ENCODE results near the gene ZNF101. TPM values are rescaled to one million over a fixed set of nuclear protein-coding genes. Genes with fewer than 3 reads are reported as not detected.

ZNF101 gene
- total and polyA plus RNA-seq, 3 donors from 2014 or later: 9.2 to 15.6 (median 12.0) TPM

DNA sequence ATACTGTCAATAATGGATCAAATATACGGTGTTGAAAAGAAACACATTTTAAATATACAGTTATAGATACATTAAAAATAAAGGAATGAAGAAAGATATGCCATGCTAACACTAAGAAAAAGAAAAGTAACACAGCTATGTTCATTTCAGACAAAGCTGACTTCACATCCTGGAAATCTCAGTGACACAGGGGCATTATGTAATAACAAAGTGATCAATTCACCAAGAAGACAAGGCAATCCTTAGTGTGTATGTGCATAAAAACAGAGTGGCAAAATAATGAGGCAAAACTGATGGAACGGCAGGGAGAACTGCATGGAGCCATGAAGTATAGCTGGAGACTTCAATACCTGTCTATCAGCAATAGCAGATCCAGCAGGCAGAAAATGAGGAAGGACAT, 51.2 kb downstream of the ZNF101 start:
- H3K27me3 ChIP-seq: no peaks in the 10 kb centered on the region
- WGBS, 2 donors: 89 to 92% methylated on average over 2 of the region's 2 CpGs
- H3K27ac ChIP-seq: no peak overlapping the region
- H3K9me3 ChIP-seq: no peaks in the 10 kb centered on the region
- H3K4me3 ChIP-seq: no peak overlapping the region
- no peak for DNase-seq
- peaks cover 7% of the 10 kb centered on the region for H3K4me1 ChIP-seq
- intact Hi-C loops (cut with DNase I; ENCODE audit: low total_unique reads): no loop called here
- H3K36me3 ChIP-seq (ENCODE audit: low read depth, missing control alignments): no peaks in the 10 kb centered on the region
- TF ChIP-seq, protein P1, sequence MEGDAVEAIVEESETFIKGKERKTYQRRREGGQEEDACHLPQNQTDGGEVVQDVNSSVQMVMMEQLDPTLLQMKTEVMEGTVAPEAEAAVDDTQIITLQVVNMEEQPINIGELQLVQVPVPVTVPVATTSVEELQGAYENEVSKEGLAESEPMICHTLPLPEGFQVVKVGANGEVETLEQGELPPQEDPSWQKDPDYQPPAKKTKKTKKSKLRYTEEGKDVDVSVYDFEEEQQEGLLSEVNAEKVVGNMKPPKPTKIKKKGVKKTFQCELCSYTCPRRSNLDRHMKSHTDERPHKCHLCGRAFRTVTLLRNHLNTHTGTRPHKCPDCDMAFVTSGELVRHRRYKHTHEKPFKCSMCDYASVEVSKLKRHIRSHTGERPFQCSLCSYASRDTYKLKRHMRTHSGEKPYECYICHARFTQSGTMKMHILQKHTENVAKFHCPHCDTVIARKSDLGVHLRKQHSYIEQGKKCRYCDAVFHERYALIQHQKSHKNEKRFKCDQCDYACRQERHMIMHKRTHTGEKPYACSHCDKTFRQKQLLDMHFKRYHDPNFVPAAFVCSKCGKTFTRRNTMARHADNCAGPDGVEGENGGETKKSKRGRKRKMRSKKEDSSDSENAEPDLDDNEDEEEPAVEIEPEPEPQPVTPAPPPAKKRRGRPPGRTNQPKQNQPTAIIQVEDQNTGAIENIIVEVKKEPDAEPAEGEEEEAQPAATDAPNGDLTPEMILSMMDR (IDR thresholded peaks at IDR 0.05): no peak
- no peak for TF ChIP-seq POLR2A (IDR thresholded peaks at IDR 0.05)

DNA sequence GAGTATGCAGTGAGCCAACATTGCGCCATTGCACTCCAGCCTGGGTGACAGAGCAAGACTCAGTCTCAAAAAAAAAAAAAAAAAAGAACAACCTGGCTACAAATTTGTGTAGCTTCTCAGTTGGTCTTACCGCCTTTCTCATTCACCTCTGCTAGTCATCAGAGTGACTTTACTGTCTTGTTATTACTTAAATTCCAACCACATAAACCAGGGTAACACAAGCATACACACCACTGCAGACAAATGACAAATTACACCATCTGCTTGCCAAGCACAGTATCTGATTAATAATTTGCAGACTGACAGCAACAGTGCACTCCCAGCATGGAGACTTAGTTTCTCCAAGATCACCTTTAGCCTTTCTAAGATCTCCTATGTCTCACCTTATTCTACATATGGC, 53.3 kb downstream of the ZNF101 start:
- Histone ChIP-seq H3K36me3 (ENCODE audit: low read depth, missing control alignments) (no peaks in the 10 kb centered on the region), H3K27me3 (no peaks in the 10 kb centered on the region), H3K9me3 (no peaks in the 10 kb centered on the region), H3K4me3 (no peak overlapping the region), H3K4me1 (peaks cover 7% of the 10 kb centered on the region), H3K27ac (no peak overlapping the region)
- intact Hi-C loops (cut with DNase I; ENCODE audit: low total_unique reads): no loop called here
- TF ChIP-seq POLR2A (IDR thresholded peaks at IDR 0.05): no peak
- TF ChIP-seq, protein P1 (IDR thresholded peaks at IDR 0.05): no peak
- no peak for DNase-seq
- WGBS, 2 donors: 98 to 100% methylated on average over 2 of the region's 2 CpGs

DNA sequence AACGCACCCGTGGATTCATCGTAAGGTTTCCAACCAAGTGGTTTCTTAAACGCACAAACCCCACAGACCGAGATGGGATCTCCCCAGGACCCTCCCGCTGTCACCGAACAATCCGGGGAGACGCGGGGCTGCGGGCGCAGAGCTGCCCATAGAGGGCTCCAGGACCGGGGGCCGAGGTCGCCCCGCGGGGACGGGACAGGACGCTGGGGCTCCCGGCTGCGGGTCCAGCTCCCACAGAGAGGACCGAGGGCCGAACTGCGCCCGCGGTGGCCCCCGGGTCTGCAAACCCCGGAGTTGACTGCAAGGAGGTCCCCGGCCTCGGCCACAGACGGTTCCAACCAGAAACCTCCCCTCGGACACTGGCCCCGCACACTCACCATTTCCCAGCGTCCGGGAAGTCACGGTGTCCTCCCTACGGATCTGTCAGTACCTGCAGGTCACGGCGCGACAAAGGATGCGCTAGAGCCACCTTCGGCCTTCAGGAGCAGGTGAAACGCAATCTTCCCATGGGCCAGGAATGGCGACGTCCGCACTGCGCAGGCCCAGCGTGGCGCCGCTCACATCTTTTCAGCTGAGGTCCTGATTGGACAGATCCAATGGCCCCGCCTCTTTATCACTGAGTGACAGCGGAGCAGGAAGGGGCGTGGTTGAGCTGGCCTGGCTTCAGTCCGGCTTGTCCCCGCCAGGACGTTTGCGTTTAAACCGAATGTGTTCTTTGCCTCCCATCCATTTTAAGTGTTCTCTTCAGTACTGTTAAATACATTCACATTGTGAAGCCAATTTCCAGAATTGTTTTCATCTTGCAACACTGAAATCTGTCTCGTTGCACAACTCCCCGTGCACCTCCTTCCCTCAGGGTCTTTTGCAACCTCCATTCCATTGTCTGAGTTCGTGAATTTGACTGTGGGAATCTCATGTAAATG, 64.2 kb downstream of the ZNF101 start, which contains the start of gene ZNF14:
TSS of gene ZNF14 (minus strand) at position 534 of the 923 bp plus-strand sequence. CDS start at position 380, 154 bp downstream.
- peak within 1 kb of the TSS; percentile 93 to 96 for H3K4me3 ChIP-seq
- H3K9me3 ChIP-seq: no peaks in the 10 kb centered on the region
- peak; percentile 98 for DNase-seq
- intact Hi-C loops (cut with DNase I; ENCODE audit: low total_unique reads): no loop called here
- WGBS, 2 donors: 0 to 1% methylated on average over 41 to 54 of the region's 61 CpGs
- TF ChIP-seq POLR2A (IDR thresholded peaks at IDR 0.05): peak; percentile 72
- TF ChIP-seq, protein P1 (IDR thresholded peaks at IDR 0.05): no peak
- H3K27ac ChIP-seq: peak within 1 kb of the TSS; percentile 85 to 87
- no peaks in the 10 kb centered on the region for H3K27me3 ChIP-seq
- H3K4me1 ChIP-seq: no peaks in the 10 kb centered on the region
- no peaks in the 10 kb centered on the region for H3K36me3 ChIP-seq (ENCODE audit: low read depth, missing control alignments)

Small RNAs within 50 kb of the gene (small RNA-seq; reads per million reads assigned to genes)
- 0 reads per million in 2 donors for gene AC011458.2

Other genes with a start within 250 kb of the ZNF101 start
- gene TSSK6, start 153.3 kb upstream of the ZNF101 start, total RNA-seq: 100 to 1,000 TPM; 117 to 722 TPM
- 125 TPM for gene TSSK6, start 153.3 kb upstream of the ZNF101 start, polyA plus RNA-seq (ENCODE audit: insufficient read depth, low read depth, low replicate concordance)
- 100 to 1,000 TPM; 210 to 283 TPM for gene NDUFA13, start 152.6 kb upstream of the ZNF101 start, total RNA-seq
- 260 TPM for gene NDUFA13, start 152.6 kb upstream of the ZNF101 start, polyA plus RNA-seq (ENCODE audit: insufficient read depth, low read depth, low replicate concordance)
- gene YJEFN3, start 139.9 kb upstream of the ZNF101 start, total RNA-seq: 10 to 100 TPM; 29.3 to 49.1 TPM
- 24.2 TPM for gene YJEFN3, start 139.9 kb upstream of the ZNF101 start, polyA plus RNA-seq (ENCODE audit: insufficient read depth, low read depth, low replicate concordance)
- gene CILP2, start 130.6 kb upstream of the ZNF101 start, total RNA-seq: 1 to 10 TPM; 5.6 to 9.5 TPM
- 10.0 TPM for gene CILP2, start 130.6 kb upstream of the ZNF101 start, polyA plus RNA-seq (ENCODE audit: insufficient read depth, low read depth, low replicate concordance)
- gene PBX4, start 50.2 kb upstream of the ZNF101 start, total RNA-seq: 10 to 100 TPM; 16.2 to 28.3 TPM
- gene PBX4, start 50.2 kb upstream of the ZNF101 start, polyA plus RNA-seq (ENCODE audit: insufficient read depth, low read depth, low replicate concordance): 18.0 TPM
- gene LPAR2, start 40.6 kb upstream of the ZNF101 start, total RNA-seq: 100 to 1,000 TPM; 181 to 224 TPM
- 73.9 TPM for gene LPAR2, start 40.6 kb upstream of the ZNF101 start, polyA plus RNA-seq (ENCODE audit: insufficient read depth, low read depth, low replicate concordance)
- 10 to 100 TPM; 13.4 to 15.2 TPM for gene GMIP, start 25.2 kb upstream of the ZNF101 start, total RNA-seq
- 8.8 TPM for gene GMIP, start 25.2 kb upstream of the ZNF101 start, polyA plus RNA-seq (ENCODE audit: insufficient read depth, low read depth, low replicate concordance)
- gene ATP13A1, start 5.2 kb upstream of the ZNF101 start, total RNA-seq: 100 to 1,000 TPM; 292 to 360 TPM
- gene ATP13A1, start 5.2 kb upstream of the ZNF101 start, polyA plus RNA-seq (ENCODE audit: insufficient read depth, low read depth, low replicate concordance): 64.1 TPM
- gene ZNF14, start 64.3 kb downstream of the ZNF101 start, total RNA-seq: 10 to 100 TPM; 10.7 to 12.1 TPM
- 3.0 TPM for gene ZNF14, start 64.3 kb downstream of the ZNF101 start, polyA plus RNA-seq (ENCODE audit: insufficient read depth, low read depth, low replicate concordance)
- gene ZNF506, start 152.9 kb downstream of the ZNF101 start, total RNA-seq: 10 to 100 TPM; 28.9 to 39.4 TPM
- gene ZNF506, start 152.9 kb downstream of the ZNF101 start, polyA plus RNA-seq (ENCODE audit: insufficient read depth, low read depth, low replicate concordance): 12.5 TPM
- gene ZNF253, start 197.0 kb downstream of the ZNF101 start, total RNA-seq: 10 to 100 TPM; 10.2 to 15.3 TPM
- 4.1 TPM for gene ZNF253, start 197.0 kb downstream of the ZNF101 start, polyA plus RNA-seq (ENCODE audit: insufficient read depth, low read depth, low replicate concordance)
- gene ZNF93, start 232.1 kb downstream of the ZNF101 start, total RNA-seq: 10 to 100 TPM; 10.7 to 14.1 TPM
- 4.9 TPM for gene ZNF93, start 232.1 kb downstream of the ZNF101 start, polyA plus RNA-seq (ENCODE audit: insufficient read depth, low read depth, low replicate concordance)

Data from testis (tissue), 3 donors.